GM19372 (cell line): ENCODE results near the gene RMND1.
"Not testable (repeated sequence)": the region's sequence is repeated elsewhere in the genome, so short reads cannot be mapped to it uniquely, and the experiment has no call there.

Experiments
- ATAC-seq: cut with Tn5 transposase; IDR thresholded peaks from one replicate; pipeline ENCODE4 v1.9.1; 2021; ENCODE audit warnings: mild to moderate bottlenecking, low read depth, moderate library complexity; ENCODE audit not compliant: unreplicated experiment

Gene RMND1

GRCh38 chr6:151356983-151357382, 94.9 kb downstream of the RMND1 start:
- ATAC-seq, result not testable (repeated sequence)
